Measurements from ENCODE around the gene FUZ. TPM values are rescaled to one million over a fixed set of nuclear protein-coding genes. Genes with fewer than 3 reads are reported as not detected.

The FUZ gene
- total RNA-seq, 1 donor: 4.6 TPM

GRCh38 chr19:49844138-49845095 lies 31.3 kb upstream of the FUZ start:
- H3K4me3 ChIP-seq (ENCODE audit: low read length): no peak overlapping the region
- H3K27me3 ChIP-seq (ENCODE audit: insufficient read depth, low read length): no peaks in the 10 kb centered on the region
- peaks cover 48% of the 10 kb centered on the region for H3K4me1 ChIP-seq (ENCODE audit: insufficient read depth, low read length)
- H3K9me3 ChIP-seq (ENCODE audit: low read depth, low read length): no peaks in the 10 kb centered on the region

- Histone ChIP-seq H3K4me1 (ENCODE audit: insufficient read depth, low read length) (peaks cover 36% of the 10 kb centered on the region), H3K9me3 (ENCODE audit: low read depth, low read length) (no peaks in the 10 kb centered on the region), H3K4me3 (ENCODE audit: low read length) (no peak overlapping the region), H3K27me3 (ENCODE audit: insufficient read depth, low read length) (no peaks in the 10 kb centered on the region)
Observed at GRCh38 chr19:49843265-49843664, 30.2 kb upstream of the FUZ start.

DNA sequence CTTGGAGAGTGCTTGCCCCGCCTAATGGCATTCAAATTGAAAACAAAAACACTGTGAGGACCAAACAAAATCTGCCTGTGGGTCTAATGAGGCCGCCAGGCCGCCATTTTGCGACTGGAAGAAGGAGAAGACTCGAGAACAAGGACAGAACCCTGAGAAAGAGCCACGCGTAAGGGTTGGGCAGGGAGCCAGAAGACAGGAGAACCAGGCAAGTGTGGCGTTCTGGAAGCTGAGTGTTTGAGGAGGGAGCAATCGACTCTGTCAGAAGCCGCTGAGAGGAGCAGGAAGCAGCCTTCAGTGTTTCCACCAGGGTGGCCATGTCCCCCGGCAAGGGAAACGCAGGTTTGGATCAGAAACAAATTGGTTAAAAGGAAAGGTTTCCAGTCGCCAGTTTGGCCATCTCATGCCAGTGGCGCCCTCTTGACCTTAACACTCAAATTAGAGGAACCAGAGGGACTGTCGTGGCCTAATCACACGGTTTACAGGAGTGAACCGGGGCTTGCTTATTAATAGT lies 27.7 kb upstream of the FUZ start:
- Histone ChIP-seq H3K4me1 (ENCODE audit: insufficient read depth, low read length) (peaks cover 28% of the 10 kb centered on the region), H3K27me3 (ENCODE audit: insufficient read depth, low read length) (no peaks in the 10 kb centered on the region), H3K9me3 (ENCODE audit: low read depth, low read length) (no peaks in the 10 kb centered on the region), H3K4me3 (ENCODE audit: low read length) (no peak overlapping the region)

- H3K27me3 ChIP-seq (ENCODE audit: insufficient read depth, low read length): no peaks in the 10 kb centered on the region
- no peak overlapping the region for H3K4me3 ChIP-seq (ENCODE audit: low read length)
- no peaks in the 10 kb centered on the region for H3K9me3 ChIP-seq (ENCODE audit: low read depth, low read length)
- peaks cover 23% of the 10 kb centered on the region for H3K4me1 ChIP-seq (ENCODE audit: insufficient read depth, low read length)
Observed at GRCh38 chr19:49840321-49840720, 27.2 kb upstream of the FUZ start.

DNA sequence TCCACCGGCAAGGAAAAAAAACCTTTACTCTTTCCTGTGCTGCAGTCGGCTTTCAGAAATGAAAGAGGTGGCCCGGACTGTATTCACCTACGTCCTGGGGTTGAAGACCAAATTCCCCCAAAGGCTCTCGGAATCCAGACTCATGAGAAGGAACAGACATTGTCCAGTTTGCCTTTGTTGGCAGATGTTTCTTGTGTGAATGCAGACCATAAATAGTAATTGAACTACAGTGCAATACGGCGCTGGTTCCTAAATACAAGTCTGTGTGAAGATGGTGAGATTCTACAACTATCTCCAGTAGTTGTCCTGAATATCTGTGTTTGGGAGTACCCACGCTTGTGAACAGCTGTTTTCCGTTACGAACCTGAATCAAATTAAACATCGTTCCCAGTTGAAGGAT lies 26.6 kb upstream of the FUZ start:
- Histone ChIP-seq H3K4me3 (ENCODE audit: low read length) (no peak overlapping the region), H3K27me3 (ENCODE audit: insufficient read depth, low read length) (no peaks in the 10 kb centered on the region), H3K9me3 (ENCODE audit: low read depth, low read length) (no peaks in the 10 kb centered on the region), H3K4me1 (ENCODE audit: insufficient read depth, low read length) (peaks cover 17% of the 10 kb centered on the region)

DNA sequence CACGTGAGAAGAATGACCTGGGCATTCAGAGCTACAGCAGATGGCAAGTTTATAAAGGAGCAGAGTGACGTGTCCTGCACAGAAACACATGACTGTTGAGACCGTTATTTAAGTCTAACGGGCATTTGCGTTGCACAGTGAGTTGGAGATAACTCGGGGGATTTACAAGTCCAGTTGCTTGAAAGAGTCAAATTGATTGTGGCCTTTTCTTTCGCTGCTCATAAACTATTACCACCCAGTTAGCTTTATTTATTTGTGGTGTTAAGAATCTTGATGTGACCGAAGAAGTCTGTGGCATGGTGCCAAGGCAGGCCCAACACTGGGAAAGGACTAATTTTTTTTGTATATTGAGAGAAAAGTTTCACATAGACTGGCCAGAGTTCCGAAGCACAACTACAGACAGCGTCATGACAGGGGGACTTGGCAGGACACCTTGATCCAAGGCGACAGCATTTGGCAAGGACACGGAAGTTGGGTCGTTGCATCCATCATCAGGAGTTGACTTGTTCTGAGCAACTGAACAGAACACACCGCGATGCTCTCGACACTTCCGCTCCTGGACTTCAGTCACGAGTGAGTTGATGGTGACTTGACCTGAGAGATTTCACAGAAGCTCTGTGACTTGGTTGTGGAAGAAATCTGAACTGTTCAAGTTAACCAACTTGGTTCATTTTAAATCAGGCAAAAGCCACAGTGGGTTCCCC lies 25.9 kb upstream of the FUZ start:
- Histone ChIP-seq H3K9me3 (ENCODE audit: low read depth, low read length) (no peaks in the 10 kb centered on the region), H3K4me3 (ENCODE audit: low read length) (no peak overlapping the region), H3K4me1 (ENCODE audit: insufficient read depth, low read length) (peaks cover 10% of the 10 kb centered on the region), H3K27me3 (ENCODE audit: insufficient read depth, low read length) (no peaks in the 10 kb centered on the region)

- H3K9me3 ChIP-seq (ENCODE audit: low read depth, low read length): no peaks in the 10 kb centered on the region
- no peak overlapping the region for H3K4me3 ChIP-seq (ENCODE audit: low read length)
- H3K4me1 ChIP-seq (ENCODE audit: insufficient read depth, low read length): peaks cover 8% of the 10 kb centered on the region
- no peaks in the 10 kb centered on the region for H3K27me3 ChIP-seq (ENCODE audit: insufficient read depth, low read length)
Observed at GRCh38 chr19:49837425-49837824, 24.3 kb upstream of the FUZ start.

DNA sequence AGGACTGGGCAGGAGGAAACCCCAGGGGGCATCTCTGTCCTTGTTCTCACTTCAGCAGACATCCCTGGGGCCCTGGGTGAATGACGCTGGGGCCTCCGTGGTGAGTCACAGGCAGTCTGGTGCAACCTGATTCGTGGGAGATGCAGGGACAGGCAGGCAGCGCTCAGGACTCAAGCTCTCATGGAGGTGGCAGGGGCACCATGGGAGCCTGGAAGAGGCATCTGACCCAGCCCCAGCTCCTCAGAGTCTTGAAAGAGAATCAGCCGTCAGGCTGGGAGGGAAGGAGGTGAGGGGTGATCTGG lies 23.9 kb upstream of the FUZ start:
- no peaks in the 10 kb centered on the region for H3K9me3 ChIP-seq (ENCODE audit: low read depth, low read length)
- H3K27me3 ChIP-seq (ENCODE audit: insufficient read depth, low read length): no peaks in the 10 kb centered on the region
- H3K4me1 ChIP-seq (ENCODE audit: insufficient read depth, low read length): peaks cover 12% of the 10 kb centered on the region
- no peak overlapping the region for H3K4me3 ChIP-seq (ENCODE audit: low read length)

- Histone ChIP-seq H3K4me1 (ENCODE audit: insufficient read depth, low read length) (peaks cover 17% of the 10 kb centered on the region), H3K9me3 (ENCODE audit: low read depth, low read length) (no peaks in the 10 kb centered on the region), H3K27me3 (ENCODE audit: insufficient read depth, low read length) (no peaks in the 10 kb centered on the region), H3K4me3 (ENCODE audit: low read length) (no peak overlapping the region)
Observed at GRCh38 chr19:49836176-49837008, 23.3 kb upstream of the FUZ start.

- Histone ChIP-seq H3K4me1 (ENCODE audit: insufficient read depth, low read length) (peaks cover 23% of the 10 kb centered on the region), H3K4me3 (ENCODE audit: low read length) (no peak overlapping the region), H3K27me3 (ENCODE audit: insufficient read depth, low read length) (no peaks in the 10 kb centered on the region), H3K9me3 (ENCODE audit: low read depth, low read length) (no peaks in the 10 kb centered on the region)
Observed at GRCh38 chr19:49835562-49835961, 22.5 kb upstream of the FUZ start.

- Histone ChIP-seq H3K9me3 (ENCODE audit: low read depth, low read length) (no peaks in the 10 kb centered on the region), H3K27me3 (ENCODE audit: insufficient read depth, low read length) (no peaks in the 10 kb centered on the region), H3K4me1 (ENCODE audit: insufficient read depth, low read length) (peaks cover 23% of the 10 kb centered on the region), H3K4me3 (ENCODE audit: low read length) (no peak overlapping the region)
Observed at GRCh38 chr19:49833599-49833998, 20.5 kb upstream of the FUZ start.

GRCh38 chr19:49832556-49832955 lies 19.5 kb upstream of the FUZ start:
- Histone ChIP-seq H3K4me3 (ENCODE audit: low read length) (no peak overlapping the region), H3K27me3 (ENCODE audit: insufficient read depth, low read length) (no peaks in the 10 kb centered on the region), H3K4me1 (ENCODE audit: insufficient read depth, low read length) (peaks cover 23% of the 10 kb centered on the region), H3K9me3 (ENCODE audit: low read depth, low read length) (no peaks in the 10 kb centered on the region)

- H3K27me3 ChIP-seq (ENCODE audit: insufficient read depth, low read length): no peaks in the 10 kb centered on the region
- H3K4me1 ChIP-seq (ENCODE audit: insufficient read depth, low read length): peaks cover 23% of the 10 kb centered on the region
- H3K9me3 ChIP-seq (ENCODE audit: low read depth, low read length): no peaks in the 10 kb centered on the region
- H3K4me3 ChIP-seq (ENCODE audit: low read length): no peak overlapping the region
Observed at GRCh38 chr19:49831592-49831991, 18.5 kb upstream of the FUZ start.

DNA sequence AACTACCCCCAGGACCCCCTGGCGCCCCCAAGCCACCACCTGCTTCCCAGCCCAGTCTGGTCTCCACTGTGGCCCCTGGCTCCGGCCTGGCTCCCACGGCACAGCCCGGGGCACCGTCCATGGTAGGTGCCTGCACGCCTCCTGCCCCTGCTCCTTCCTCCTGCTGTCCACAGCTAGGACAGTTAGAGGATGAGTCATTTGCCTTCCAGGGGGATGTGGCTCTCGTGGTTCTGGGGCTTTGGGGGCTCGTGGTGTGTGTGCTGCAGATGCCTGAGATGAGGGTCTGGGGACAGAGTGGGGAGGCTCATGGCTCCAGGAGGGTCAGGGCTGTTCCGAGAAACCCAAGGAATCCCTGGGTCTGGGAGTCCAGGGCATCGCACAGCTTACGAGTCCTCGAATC lies 17.7 kb upstream of the FUZ start:
- no peaks in the 10 kb centered on the region for H3K27me3 ChIP-seq (ENCODE audit: insufficient read depth, low read length)
- H3K4me3 ChIP-seq (ENCODE audit: low read length): no peak overlapping the region
- H3K4me1 ChIP-seq (ENCODE audit: insufficient read depth, low read length): peaks cover 23% of the 10 kb centered on the region
- no peaks in the 10 kb centered on the region for H3K9me3 ChIP-seq (ENCODE audit: low read depth, low read length)

DNA sequence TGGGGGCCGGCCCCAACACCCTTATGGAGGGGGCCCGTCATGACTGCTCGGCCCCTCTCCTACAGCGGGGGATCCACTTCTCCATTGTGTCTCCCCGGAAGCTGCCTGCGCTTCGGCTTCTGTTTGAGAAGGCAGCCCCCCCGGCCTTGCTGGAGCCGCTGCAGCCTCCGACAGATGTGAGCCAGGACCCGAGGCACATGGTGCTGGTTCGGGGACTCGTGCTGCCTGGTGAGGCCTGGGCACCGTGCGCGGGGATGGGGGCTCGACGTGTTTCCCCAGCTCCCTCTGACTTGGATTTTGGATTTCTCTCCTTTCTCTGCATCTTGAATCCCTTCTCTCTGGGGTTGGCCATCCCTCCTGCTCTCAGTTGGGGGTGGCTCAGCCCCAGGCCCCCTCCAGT lies 16.6 kb upstream of the FUZ start:
- peaks cover 23% of the 10 kb centered on the region for H3K4me1 ChIP-seq (ENCODE audit: insufficient read depth, low read length)
- no peak overlapping the region for H3K4me3 ChIP-seq (ENCODE audit: low read length)
- H3K9me3 ChIP-seq (ENCODE audit: low read depth, low read length): no peaks in the 10 kb centered on the region
- no peaks in the 10 kb centered on the region for H3K27me3 ChIP-seq (ENCODE audit: insufficient read depth, low read length)
